ENCODE data around the gene JCHAIN.
"Not testable (repeated sequence)": the region's sequence is repeated elsewhere in the genome, so short reads cannot be mapped to it uniquely, and the experiment has no call there.

The JCHAIN gene

DNA sequence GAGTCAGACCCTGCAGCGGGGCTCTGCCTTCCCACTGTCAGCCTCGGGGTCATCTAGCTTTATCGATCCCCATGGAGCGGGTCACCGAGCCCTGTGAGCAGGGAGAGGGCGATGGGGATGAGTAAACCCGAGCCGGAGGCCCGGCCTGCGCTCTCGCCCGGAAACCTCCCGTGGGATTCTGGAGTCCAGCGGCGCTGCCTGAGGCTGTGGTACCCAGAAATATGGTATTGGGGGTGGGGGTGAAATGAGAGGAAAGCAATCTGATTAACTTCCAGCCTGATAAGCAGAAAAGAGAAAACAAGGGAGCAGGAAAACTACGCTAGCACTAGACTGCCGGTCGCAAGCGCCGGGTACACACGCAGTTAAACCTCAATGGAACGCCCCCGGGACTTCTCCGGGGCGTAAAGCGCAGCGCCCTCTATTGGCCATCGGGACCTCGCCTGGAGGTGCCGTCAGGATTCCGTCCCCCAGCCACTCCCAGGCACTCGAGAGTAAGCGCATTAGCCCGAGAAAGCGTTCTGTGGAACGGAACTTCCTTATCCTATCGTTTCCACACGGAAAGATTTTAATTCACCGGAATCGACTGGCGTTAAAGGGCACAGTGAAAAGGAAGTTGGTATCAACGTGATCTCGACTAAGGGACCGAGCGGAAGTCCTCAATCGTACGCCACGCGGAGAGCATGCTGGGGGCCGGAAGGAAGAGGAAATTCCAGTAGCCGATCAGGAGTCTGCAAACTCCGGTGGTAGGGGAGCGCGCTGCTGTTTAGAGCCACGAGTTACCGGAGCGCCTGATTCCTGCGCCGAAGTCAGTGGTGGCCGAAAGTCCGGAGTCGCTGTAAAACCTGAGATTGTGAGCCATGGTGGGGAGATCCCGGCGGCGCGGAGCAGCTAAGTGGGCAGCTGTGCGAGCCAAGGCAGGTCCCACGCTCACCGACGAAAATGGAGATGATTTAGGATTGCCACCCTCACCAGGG, 21.8 kb upstream of the JCHAIN start, which contains the start of gene UTP3:
Gene UTP3, plus strand, starts transcription at position 712 of the 974 bp plus-strand sequence. Its CDS starts 146 bp downstream, at position 858.
- DNase-seq (ENCODE audit: low spot score): peak; percentile 100

DNA sequence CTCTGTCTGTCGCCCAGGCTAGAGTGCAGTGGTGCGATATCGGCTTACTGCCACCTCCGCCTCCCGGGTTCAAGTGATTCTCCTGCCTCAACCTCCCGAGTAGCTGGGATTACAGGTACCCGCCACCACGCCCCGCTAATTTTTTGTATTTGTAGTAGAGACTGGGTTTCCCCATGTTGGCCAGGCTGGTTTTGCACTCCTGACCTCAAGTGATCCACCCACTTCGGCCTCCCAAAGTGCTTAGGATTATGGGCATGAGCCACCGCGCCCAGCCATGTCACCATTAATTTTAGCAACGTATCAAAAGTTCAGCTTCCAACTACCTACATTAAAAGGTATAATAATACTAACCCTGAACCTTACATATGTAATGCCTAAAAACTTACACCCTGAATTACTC, 21.1 kb upstream of the JCHAIN start:
- no peak for DNase-seq (ENCODE audit: low spot score)

DNA sequence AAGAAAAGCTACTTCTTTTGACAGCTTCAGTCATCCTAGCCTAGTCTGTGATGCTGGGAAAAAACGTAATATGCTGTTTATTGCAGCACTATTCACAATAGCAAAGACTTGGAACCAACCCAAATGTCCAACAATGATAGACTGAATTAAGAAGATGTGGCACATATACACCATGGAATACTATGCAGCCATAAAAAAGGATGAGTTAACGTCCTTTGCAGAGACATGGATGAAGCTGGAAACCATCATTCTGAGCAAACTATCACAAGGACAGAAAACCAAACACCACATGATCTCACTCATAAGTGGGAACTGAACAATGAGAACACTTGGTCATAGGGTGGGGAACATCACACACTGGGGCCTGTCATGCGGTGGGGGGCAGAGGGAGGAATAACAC, 15.8 kb upstream of the JCHAIN start:
- not testable (repeated sequence) for DNase-seq (ENCODE audit: low spot score)

DNA sequence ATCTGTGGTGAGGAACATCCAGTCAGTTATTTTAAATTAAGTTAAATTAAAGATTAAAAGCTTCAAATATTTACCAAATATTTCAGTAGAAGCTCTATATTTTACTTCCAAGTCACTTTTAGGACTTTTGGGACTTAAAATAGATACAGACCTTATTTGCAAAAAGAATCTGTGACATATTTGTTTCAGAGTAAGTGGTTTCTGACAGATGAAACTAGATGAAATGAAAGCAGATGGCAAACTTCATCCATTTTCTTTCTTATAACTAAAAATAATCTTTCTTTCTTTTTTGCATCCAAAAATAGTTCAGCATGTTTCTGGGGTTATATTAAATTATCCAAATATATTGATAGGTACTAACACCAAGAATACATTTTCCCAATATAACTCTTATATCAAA, 15.4 kb upstream of the JCHAIN start:
- DNase-seq (ENCODE audit: low spot score): no peak

DNA sequence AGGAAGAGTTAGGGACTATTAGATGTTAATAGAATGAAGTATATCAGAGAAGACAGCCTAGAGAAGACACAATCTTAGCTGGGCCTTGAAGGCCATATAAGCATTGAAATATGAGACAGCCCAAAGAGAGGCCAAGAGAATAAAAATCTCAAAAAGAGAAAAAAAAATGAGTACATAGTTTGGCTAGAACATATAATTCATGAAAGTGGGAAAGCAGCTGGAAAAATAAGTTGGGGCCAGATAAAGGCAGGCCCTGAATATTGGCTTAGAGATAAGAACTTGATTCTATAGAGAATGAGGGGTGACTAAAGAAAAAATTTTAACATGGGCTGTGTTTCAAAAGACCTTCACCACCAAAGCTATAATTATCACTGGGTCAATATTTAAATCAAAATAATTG, 14.6 kb upstream of the JCHAIN start:
- DNase-seq (ENCODE audit: low spot score): no peak

DNA sequence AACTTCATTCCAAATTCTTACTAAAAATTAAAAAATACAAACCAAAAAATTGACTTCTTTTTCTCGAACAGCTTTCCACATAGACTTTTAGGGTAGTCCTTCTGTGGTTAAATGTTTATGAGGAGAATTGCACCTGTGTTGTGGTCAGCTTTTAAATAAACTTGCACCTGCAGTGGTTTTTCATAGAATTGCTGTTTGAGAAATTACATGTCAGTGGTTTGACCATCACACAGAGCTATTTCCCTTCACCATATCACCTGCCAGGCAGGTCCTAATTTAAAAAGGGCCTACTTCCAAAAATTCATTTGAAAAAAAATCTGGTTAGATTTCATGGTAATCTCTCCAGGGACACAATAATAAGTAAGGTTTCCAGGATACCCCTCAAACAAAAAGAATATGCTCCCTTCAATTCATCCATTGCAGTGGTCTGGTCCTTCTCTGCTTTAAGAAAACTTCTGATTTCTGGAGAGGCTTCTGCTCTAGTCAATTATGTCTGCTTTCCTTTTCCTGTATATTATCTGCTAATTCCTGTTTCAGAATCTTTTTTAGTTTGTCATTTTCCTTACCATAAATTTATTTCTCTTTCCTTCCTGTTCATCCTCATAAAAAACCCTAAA, 12.2 kb upstream of the JCHAIN start:
- no peak for DNase-seq (ENCODE audit: low spot score)

DNA sequence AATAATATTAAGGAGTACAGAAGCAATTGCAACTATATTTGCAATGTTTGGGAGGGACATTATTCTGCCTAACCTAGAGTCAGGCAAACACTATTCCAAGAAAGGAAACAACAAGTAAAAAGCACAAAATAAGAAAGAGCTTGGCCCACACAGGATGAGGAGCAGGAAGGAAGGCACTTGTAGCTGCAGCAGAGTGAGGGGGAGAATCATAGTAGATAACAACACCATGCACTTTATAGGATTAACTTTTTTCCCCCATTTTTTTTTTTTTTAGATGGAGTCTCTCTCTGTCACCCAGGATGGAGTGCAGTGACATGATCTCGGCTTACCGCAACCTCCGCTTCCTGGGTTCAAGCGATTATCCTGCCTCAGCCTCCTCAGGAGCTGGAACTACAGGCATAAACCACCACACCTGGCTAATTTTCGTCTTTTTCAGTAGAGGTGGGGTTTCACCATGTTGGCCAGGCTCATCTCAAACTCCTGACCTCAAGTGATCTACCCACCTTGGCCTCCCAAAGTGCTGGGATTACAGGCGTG, 10.3 kb upstream of the JCHAIN start:
- no peak for DNase-seq (ENCODE audit: low spot score)

DNA sequence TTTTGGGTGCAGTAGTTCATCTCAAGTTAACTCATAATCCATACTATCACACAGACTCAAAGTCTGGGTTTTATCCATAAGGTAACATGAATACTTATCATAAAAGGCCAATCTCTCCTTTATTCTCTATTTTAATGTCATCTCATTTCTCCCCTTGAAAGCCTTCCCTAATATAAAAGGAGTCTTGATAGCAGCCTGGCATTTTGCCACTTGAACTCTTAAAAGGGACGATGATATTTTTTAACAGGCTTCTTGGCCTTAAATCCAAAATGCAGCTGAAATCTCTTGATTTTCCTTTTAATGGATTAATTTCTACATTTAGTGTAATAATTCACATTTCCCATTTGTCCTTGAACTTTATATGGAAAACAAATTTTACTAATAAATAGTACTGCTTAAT, 8.4 kb upstream of the JCHAIN start:
- no peak for DNase-seq (ENCODE audit: low spot score)

DNA sequence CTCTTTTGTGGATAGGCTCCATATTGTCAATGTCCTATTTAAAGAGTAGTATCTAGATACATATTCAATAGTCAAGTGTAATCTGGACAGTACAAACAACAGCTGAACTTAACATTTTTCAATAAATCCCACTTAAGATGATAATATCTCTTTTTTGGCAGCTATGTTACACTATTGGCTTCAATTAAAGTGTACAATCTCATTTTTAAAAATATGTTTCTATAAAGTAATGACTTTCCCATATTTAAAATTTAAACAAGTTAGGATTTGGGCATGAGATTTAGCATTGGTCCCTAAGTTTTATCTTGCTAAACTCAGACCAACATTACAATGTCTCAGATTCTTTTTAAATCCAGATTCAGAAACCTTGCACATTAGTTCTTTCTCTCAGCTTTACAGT, 7.9 kb upstream of the JCHAIN start:
- no peak for DNase-seq (ENCODE audit: low spot score)

DNA sequence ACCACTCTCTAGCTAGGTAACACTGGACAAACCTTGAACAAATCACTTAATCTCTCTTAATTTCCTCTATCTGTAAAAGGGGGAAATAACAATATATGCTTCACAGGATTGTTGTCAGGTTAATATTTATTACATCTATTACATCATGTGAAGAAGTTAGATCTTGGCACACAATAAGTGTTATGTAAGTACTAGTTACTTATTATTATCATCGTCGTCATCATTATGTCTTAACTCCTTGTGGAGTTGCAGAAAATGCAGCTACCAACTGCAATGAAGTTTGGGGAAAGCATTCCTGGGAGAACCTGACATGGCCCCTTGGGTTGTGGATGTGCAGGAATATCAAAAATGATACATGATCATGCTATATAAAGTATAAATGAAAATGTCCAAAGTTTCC, 4.8 kb upstream of the JCHAIN start:
- DNase-seq (ENCODE audit: low spot score): no peak

DNA sequence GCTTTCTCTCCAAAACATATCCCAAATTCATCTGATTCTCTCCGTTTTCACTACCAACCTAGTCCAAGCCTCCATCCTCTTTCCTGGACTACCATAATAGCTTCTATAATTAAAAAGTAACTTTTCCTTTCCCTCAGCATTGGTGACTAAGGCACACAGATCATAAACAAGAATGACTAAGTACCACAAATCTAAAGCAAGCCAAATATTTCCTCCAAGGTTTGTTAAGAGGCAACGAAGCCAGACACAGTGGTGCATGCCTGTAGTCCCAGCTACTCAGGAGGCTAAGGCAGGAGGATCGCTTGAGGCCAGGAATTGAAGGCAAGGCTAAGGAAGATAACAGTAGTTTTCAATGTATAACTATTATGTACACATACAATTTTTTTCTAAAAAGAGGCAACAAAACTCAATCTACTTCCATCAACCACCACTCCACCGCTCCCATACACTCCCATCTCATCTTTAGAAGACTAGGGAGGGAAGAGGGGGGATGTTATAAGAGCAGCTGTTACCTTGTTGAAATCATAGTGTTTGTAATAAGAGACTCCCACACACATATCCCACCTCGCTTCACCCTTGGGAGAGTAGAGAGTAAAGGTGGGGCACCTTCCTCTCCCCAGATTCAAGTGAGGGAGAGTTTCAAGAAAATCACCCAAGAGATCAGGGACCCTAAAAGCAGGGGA, 4.2 kb upstream of the JCHAIN start:
- no peak for DNase-seq (ENCODE audit: low spot score)

DNA sequence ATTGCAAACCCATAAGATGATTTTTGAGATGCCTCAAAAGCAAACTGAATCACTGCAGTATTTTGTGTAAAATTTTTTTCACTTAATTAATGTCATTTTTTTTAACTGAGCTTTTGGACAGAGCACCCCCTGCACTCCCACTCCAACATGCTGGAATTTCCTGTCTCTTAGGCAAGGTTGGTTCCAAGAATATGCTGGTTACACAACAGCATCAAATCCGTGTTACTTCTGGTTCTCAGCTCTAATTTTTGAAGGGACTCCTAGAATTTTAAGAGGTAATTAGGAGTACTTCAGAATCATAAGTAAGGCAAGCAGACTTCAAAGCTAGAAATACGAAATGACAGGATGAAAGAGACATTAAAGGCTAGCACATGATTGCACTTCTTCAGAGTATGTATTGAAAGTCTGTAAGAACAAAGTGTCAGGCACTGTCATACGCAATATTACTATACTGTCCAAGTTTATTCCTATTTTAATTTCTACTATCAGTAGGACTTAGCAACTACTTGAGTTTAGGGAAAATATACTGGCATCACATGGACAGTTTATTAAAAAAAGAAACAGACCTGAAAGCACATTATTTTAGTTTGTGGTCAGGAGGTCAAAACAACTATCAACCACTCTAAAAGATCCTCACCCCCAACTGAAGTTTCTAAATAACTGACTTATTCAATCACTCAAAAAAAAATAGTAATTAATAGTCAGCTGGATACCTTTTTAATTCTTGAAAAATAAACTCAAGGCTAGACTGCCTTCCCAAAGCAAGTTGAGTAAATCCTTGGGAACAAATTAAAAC, 1.6 kb upstream of the JCHAIN start:
- DNase-seq (ENCODE audit: low spot score): no peak

DNA sequence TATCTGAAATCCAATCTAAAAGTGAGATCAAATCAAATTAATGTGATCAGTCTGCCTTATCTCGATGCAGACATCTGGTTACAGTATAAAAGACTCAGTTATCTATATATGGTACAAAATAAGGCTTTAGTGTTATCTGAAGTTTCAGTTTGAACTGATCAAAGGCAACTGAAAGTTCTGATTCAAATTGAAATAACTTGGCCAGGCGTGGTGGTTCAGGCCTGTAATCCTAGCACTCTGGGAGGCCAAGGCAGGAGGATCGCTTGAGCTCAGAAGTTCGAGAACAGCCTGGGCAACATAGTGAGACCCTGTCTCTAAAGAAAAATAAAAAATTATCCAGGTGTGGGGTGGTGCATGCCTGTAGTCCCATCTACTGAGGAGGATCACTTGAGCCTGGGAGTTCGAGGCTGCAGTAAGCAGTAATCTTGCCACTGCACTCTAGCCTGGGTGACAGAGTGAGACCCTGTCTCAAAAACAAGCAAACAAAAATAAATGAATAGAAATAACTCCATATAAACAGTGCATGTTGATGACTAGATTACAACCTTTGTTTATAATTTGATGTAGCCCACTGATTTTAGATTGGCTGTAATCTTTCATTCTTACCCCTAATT, 4.9 kb downstream of the JCHAIN start:
- not testable (repeated sequence) for DNase-seq (ENCODE audit: low spot score)

DNA sequence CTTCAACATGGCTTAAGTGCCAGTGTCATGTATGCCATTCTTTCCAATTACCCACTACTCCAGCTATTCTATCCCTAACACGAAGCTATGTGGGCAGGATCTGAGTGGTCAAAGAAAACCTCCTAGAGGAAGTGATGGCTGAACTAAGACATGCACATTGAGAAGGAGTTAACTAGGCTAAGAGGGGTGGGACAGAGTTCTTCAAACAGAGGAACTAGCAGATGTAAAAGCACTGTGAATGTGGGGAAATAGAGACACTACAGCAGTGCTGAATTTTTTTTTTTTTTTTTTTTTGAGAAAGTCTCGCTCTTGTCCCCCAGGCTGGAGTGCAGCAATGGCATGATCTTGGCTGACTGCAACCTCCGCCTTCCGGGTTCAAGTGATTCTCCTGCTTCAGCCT, 6.2 kb downstream of the JCHAIN start:
- DNase-seq (ENCODE audit: low spot score): no peak

DNA sequence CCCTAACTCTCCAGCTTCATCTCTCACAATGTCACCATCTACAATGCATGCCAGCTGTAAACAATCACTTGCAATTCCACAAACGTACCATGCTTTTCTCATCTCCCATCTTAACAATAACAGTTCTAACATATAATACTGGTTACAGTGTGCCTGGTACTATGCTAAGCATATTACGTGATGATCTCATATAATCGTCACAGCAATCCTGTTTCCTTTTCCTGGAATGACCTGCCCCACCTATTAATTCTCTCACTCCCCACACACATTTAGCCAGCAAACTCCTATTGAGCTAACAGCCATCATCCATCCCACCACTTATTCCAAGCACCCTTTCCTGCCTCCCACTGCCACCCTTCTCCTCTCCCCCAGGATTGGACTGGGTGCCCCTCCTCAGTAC, 7.9 kb downstream of the JCHAIN start:
- no peak for DNase-seq (ENCODE audit: low spot score)

DNA sequence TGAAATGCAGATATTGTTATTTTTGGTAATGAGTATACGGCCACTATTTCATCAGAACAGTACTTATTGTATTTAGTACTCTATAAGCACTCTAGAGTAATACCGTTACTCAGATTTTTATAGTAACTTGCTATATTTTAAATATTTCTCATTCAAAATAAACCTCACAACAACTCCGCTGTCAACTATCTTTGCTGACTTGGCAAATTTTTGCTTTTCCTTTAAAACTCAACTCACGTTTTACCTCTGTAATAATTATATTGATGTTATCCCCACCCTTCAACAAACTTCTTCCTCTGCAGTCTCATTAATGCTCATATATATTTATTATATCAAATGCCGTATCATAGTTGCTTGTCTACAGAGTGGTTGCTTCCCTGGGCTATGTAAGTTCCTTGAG, 9.0 kb downstream of the JCHAIN start:
- no peak for DNase-seq (ENCODE audit: low spot score)

DNA sequence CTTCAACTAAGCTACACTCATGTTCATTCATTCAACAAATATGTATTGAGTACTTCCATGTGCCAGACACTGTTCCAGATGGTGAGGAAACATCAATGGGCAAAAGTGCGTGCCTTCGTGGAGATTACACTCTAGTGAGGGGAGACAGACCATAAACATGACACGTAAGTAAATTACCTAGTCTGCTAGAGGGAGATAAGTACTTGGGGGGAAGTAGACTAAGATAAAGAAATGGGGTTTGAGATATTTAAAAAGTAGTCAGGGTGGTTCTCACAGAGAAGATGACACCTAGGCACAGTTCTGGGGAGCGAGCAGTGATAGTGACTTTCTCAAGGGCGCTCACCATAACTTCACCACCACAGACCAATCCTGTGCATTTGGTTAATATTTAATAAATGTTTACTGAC, 11.7 kb downstream of the JCHAIN start:
- no peak for DNase-seq (ENCODE audit: low spot score)

DNA sequence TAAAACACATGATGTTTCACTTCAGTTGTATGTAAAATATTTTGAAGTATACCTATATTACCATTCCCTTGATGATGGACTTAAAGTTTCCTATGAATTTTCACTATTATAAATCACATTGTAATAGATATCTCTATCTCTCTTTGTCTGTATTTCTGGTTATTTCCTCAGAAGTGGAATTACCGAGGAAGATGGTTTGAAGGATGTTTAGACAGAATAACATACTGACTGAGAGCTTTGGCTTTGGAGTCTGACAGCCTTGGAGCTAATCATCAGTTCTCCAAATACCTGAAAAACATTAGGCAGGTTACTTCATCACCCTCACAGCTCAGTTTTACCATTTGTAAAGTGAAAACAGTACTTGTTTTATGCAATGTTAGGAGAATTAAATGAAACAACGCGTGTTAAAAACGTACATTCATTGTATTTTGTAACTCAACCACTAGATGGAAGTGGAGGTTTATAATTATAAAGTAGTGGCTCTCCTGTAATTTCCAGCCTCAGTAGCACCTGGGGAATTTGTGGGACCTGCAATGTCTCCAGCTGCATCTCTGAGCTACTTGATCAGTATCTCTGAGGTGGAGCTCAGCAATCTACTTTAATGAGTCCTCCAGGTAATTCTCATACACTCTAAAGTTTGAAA, 14.3 kb downstream of the JCHAIN start:
- peak; percentile 44 for DNase-seq (ENCODE audit: low spot score)

DNA sequence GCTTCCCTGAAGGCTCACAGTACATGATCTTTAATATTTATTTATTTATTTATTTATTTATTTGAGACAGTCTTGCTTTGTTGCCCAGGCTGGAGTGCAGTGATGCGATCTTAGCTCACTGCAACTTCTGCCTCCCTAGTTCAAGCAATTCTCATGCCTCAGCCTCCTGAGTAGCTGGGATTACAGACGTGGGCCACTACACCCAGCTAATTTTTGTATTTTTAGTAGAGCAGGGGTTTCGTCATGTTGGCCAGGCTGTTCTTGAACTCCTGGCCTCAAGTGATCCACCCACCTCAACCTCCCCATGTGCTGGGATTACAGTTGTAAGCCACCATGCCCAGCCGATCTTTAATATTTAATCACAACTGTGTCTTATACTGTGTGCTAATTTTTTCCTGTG, 15.6 kb downstream of the JCHAIN start:
- DNase-seq (ENCODE audit: low spot score): not testable (repeated sequence)

DNA sequence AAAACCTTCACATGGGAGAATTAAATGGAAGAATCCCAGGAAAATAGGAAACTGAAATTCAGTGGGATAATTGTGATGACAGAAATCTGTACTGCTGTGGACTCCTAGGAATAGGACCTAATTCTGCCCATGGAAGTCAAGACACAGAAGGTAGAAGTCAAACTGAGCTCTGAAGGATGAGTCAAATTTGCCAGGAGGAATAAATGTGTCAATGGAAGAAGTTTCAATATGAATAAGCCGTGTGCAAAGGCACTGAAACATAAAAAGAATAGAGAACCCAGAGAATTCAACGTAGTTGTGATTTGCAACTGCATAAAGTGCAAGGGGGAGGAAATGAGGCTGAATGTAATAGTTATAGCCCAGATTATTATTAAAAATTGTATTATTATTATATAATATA, 26.1 kb downstream of the JCHAIN start:
- no peak for DNase-seq (ENCODE audit: low spot score)
